Transverse colon (tissue), 4 donors: ENCODE data around the gene CDC6. TPM values are rescaled to one million over a fixed set of nuclear protein-coding genes. Genes with fewer than 3 reads are reported as not detected.
A peak's percentile ranks its signal among the peaks of the same experiment; 100 is the strongest.

Experiments
- DNase-seq: peaks from one replicate; pipeline ENCODE4 v3.0.0-alpha.2; 2019
- H3K27ac ChIP-seq, 4 donors: fragments of 200-600 bp; sonication (generic); 2 replicates each; pipeline ENCODE4 v1.5.1; 2016 to 2018; ENCODE audit warnings: inconsistent platforms in 4 of 4
- H3K27me3 ChIP-seq: fragments of 200-600 bp; sonication (generic); 2 replicates; pipeline ENCODE4 v1.5.1; 2017; ENCODE audit warnings: inconsistent platforms
- H3K36me3 ChIP-seq, 4 donors: fragments of 200-600 bp; sonication (generic); 2 replicates each; pipeline ENCODE4 v1.5.1; 2017 to 2019; ENCODE audit warnings: inconsistent platforms in 4 of 4
- H3K4me1 ChIP-seq, 4 donors: fragments of 200-600 bp; sonication (generic); 2 replicates each; pipeline ENCODE4 v1.5.1; 2017 to 2020; ENCODE audit warnings: inconsistent platforms in 4 of 4
- H3K4me3 ChIP-seq, 4 donors: fragments of 200-600 bp; sonication (generic); 1 replicate in 1 of 4; 2 replicates in 3 of 4; pipeline versions ENCODE4 v1.5.1 to v1.6.1; 2017 to 2019; ENCODE audit warnings: inconsistent platforms in 4 of 4
- H3K9me3 ChIP-seq, 2 donors: fragments of 200-600 bp; sonication (generic); 2 replicates each; pipeline ENCODE4 v1.5.1; 2017 to 2019; ENCODE audit warnings: inconsistent platforms in 2 of 2
- EP300 ChIP-seq: sonication (generic); formaldehyde crosslinking; IDR thresholded peaks from one replicate; pipeline ENCODE4 v1.6.1; 2017; ENCODE audit warnings: antibody characterized with exemption, low read depth
- POLR2A ChIP-seq: fragments of 450-650 bp; IDR thresholded peaks from one replicate; pipeline ENCODE4 v1.6.1; 2016; ENCODE audit warnings: antibody characterized with exemption, mild to moderate bottlenecking, moderate library complexity
- POLR2AphosphoS5 ChIP-seq, 3 donors: sonication (generic); formaldehyde crosslinking; IDR thresholded peaks; one replicate each; pipeline ENCODE4 v1.6.1; 2016; ENCODE audit warnings: antibody characterized with exemption in 3 of 3
- WGBS, 2 donors: methylation state at CpG; one replicate each; pipeline ENCODE4 v1.1.5; 2018; ENCODE audit warnings: low coverage in 1 of 2; 5-methylcytosine and 5-hydroxymethylcytosine counted together
- in situ Hi-C, 4 donors: fragments of 200-750 bp; cut with MboI; loops; one replicate each; pipeline versions ENCODE4 v1.15.0 to v1.15.1; 2017; ENCODE audit warnings: low sequenced_read_pairs in 3 of 4, low pct_ligation_motif_present in 1 of 4, low pct_unique_long_range_greater_than_20kb in 1 of 4
- intact Hi-C: fragments of 100-400 bp; cut with DNase I; formaldehyde crosslinking; loops from one replicate; pipeline ENCODE4 v1.15.1; 2023; ENCODE audit warnings: low total_unique reads
- total RNA-seq, 4 donors: library from RNA; depleted of rRNA; stranded (reverse); fragments of >200 nt; gene quantifications; one replicate each; pipeline ENCODE4 v1.1.0, GENCODE V29; 2016
- TF ChIP-seq, protein P1 (sequence below), 5 experiments: fragments of 200-600 bp in 3 of 5; fragments of 450-650 bp in 2 of 5; sonication (generic) in 3 of 5; IDR thresholded peaks; 1 replicate in 2 of 5; 2 replicates in 3 of 5; pipeline ENCODE4 v1.5.1; 2016 to 2017; ENCODE audit warnings: antibody characterized with exemption in 5 of 5, inconsistent platforms in 3 of 5, mild to moderate bottlenecking in 2 of 5, moderate library complexity in 1 of 5

Gene CDC6
- total RNA-seq, 4 donors from 2014 or later = 1.6 to 3.2 (median 2.4) TPM; not detected in 1

GRCh38 chr17:40312893-40313667 is 25.4 kb downstream of the CDC6 start:
- no peaks in the 10 kb centered on the region for H3K27me3 ChIP-seq
- WGBS, 2 donors = 74 to 83% methylated on average over 1 to 4 of the region's 4 CpGs
- no peak for DNase-seq
- H3K4me3 ChIP-seq = no peak overlapping the region
- intact Hi-C loops = no loop called here
- H3K9me3 ChIP-seq = no peaks in the 10 kb centered on the region
- peak overlapping the region; percentile 29 to 73 (median 60) for H3K27ac ChIP-seq
- TF ChIP-seq EP300 (no peak), POLR2A (no peak), POLR2AphosphoS5 (IDR thresholded peaks at IDR 0.05) (no peak)
- TF ChIP-seq, protein P1, sequence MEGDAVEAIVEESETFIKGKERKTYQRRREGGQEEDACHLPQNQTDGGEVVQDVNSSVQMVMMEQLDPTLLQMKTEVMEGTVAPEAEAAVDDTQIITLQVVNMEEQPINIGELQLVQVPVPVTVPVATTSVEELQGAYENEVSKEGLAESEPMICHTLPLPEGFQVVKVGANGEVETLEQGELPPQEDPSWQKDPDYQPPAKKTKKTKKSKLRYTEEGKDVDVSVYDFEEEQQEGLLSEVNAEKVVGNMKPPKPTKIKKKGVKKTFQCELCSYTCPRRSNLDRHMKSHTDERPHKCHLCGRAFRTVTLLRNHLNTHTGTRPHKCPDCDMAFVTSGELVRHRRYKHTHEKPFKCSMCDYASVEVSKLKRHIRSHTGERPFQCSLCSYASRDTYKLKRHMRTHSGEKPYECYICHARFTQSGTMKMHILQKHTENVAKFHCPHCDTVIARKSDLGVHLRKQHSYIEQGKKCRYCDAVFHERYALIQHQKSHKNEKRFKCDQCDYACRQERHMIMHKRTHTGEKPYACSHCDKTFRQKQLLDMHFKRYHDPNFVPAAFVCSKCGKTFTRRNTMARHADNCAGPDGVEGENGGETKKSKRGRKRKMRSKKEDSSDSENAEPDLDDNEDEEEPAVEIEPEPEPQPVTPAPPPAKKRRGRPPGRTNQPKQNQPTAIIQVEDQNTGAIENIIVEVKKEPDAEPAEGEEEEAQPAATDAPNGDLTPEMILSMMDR (IDR thresholded peaks at IDR 0.05) = no peak
- H3K36me3 ChIP-seq = no peaks in the 10 kb centered on the region
- in situ Hi-C loops = no loop called here
- H3K4me1 ChIP-seq = peaks cover 73 to 93% (median 83%) of the 10 kb centered on the region in 4 donors

GRCh38 chr17:40313668-40314583 is 26.2 kb downstream of the CDC6 start:
- Histone ChIP-seq H3K4me3 (no peak overlapping the region), H3K4me1 (peaks cover 73 to 89% (median 79%) of the 10 kb centered on the region in 4 donors), H3K27me3 (no peaks in the 10 kb centered on the region), H3K36me3 (no peaks in the 10 kb centered on the region), H3K27ac (peak overlapping the region in 3 of 4 donors; percentile 35 to 91 (median 45)), H3K9me3 (no peaks in the 10 kb centered on the region)
- DNase-seq = no peak
- 57 to 74% methylated on average over 1 to 7 of the region's 7 CpGs for WGBS, 2 donors
- intact Hi-C loops = no loop called here
- in situ Hi-C loops = no loop called here
- TF ChIP-seq EP300 = no peak
- TF ChIP-seq POLR2AphosphoS5 (IDR thresholded peaks at IDR 0.05) = no peak
- TF ChIP-seq POLR2A = no peak

DNA sequence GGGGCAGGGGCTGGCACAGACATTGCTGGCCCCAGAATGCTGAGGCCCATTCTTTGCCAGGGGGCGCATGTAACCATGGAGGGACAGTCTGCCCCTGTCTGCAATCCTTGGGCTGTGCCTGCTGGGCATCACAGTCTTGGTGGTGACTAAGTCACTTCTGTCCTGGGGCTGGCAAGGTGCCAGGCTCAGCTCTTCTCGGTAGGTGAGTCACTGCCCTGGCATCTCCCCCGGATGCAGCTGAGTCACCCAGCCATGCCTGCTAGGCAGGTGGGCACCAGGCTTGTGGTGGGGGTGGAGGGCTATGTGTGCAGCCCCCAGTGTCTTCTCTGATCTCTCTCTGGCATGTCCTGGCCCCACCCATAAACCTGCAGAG is 26.9 kb downstream of the CDC6 start:
- no peaks in the 10 kb centered on the region for H3K9me3 ChIP-seq
- H3K27me3 ChIP-seq = no peaks in the 10 kb centered on the region
- H3K36me3 ChIP-seq = no peaks in the 10 kb centered on the region
- 28% methylated on average over 3 of the region's 3 CpGs; no CpG with 5 or more reads in 1 of the 2 donors for WGBS, 2 donors
- H3K4me1 ChIP-seq = peaks cover 73 to 89% (median 80%) of the 10 kb centered on the region in 4 donors
- intact Hi-C loops (no loop called here), in situ Hi-C loops (no loop called here)
- no peak overlapping the region for H3K4me3 ChIP-seq
- DNase-seq = peak; percentile 92
- peak; percentile 58 to 77 (median 73) for TF ChIP-seq POLR2AphosphoS5 (IDR thresholded peaks at IDR 0.05)
- TF ChIP-seq, protein P1 (IDR thresholded peaks at IDR 0.05) = no peak
- no peak for TF ChIP-seq EP300
- no peak for TF ChIP-seq POLR2A
- H3K27ac ChIP-seq = peak overlapping the region in 2 of 4 donors; percentile 45 to 91

GRCh38 chr17:40315206-40315605 is 27.5 kb downstream of the CDC6 start:
- WGBS, 2 donors = 85% methylated on average over 3 of the region's 3 CpGs; no CpG with 5 or more reads in 1 of the 2 donors
- Histone ChIP-seq H3K27me3 (no peaks in the 10 kb centered on the region), H3K4me3 (no peak overlapping the region), H3K36me3 (no peaks in the 10 kb centered on the region), H3K4me1 (peaks cover 73 to 89% (median 79%) of the 10 kb centered on the region in 4 donors), H3K9me3 (no peaks in the 10 kb centered on the region), H3K27ac (peak overlapping the region in 3 of 4 donors; percentile 10 to 91 (median 22))
- in situ Hi-C loops (no loop called here), intact Hi-C loops (no loop called here)
- no peak for DNase-seq
- TF ChIP-seq EP300 = no peak
- TF ChIP-seq POLR2AphosphoS5 (IDR thresholded peaks at IDR 0.05) = no peak
